ENCODE data around the gene RTN4.

- no peak for TF ChIP-seq CTCF (IDR thresholded peaks at IDR 0.05; ENCODE audit: low read length)
- no peak for TF ChIP-seq EZH2 (IDR thresholded peaks at IDR 0.05; ENCODE audit: borderline replicate concordance, low read length)
Observed at GRCh38 chr2:55073000-55073983, 23.0 kb upstream of the RTN4 start.
